BE2C (cell line): ENCODE measurements around the gene CLCNKA.
"Not testable (repeated sequence)": the region's sequence is repeated elsewhere in the genome, so short reads cannot be mapped to it uniquely, and the experiment has no call there.

ENCODE experiments used
- DNase-seq: peaks from one replicate; pipeline ENCODE4 v3.0.0-alpha.2; 2020
- H3K27me3 ChIP-seq: fragments of 250-450 bp; sonication (Bioruptor Pico); 2 replicates; pipeline ENCODE4 v1.5.1; 2020; ENCODE audit warnings: mild to moderate bottlenecking
- H3K36me3 ChIP-seq: fragments of 250-450 bp; sonication (Bioruptor Pico); 2 replicates; pipeline ENCODE4 v1.5.1; 2020; ENCODE audit warnings: mild to moderate bottlenecking
- H3K4me1 ChIP-seq: fragments of 250-450 bp; sonication (Bioruptor Pico); 2 replicates; pipeline ENCODE4 v1.5.1; 2020
- H3K4me3 ChIP-seq: 2 replicates; pipeline ENCODE4 v1.5.1; 2011; ENCODE audit warnings: low read depth, low read length
- H3K9me3 ChIP-seq: fragments of 250-450 bp; sonication (Bioruptor Pico); 2 replicates; pipeline ENCODE4 v1.5.1; 2020
- CTCF ChIP-seq: IDR thresholded peaks from 2 replicates; pipeline ENCODE4 v1.5.1; 2012; ENCODE audit warnings: mild to moderate bottlenecking, low read depth, low read length

The CLCNKA gene

GRCh38 chr1:16018749-16019643, 2.8 kb upstream of the CLCNKA start:
- Histone ChIP-seq H3K27me3 (no peaks in the 10 kb centered on the region), H3K4me1 (peaks cover 36% of the 10 kb centered on the region), H3K4me3 (no peak overlapping the region), H3K9me3 (no peaks in the 10 kb centered on the region), H3K36me3 (no peaks in the 10 kb centered on the region)
- DNase-seq = no peak
- TF ChIP-seq CTCF = no peak

- Histone ChIP-seq H3K4me3 (no peak overlapping the region), H3K36me3 (no peaks in the 10 kb centered on the region), H3K9me3 (no peaks in the 10 kb centered on the region), H3K27me3 (no peaks in the 10 kb centered on the region), H3K4me1 (peaks cover 30% of the 10 kb centered on the region)
- peak; percentile 54 for DNase-seq
- no peak for TF ChIP-seq CTCF
Observed at GRCh38 chr1:16019644-16020277, 2.1 kb upstream of the CLCNKA start.

- peaks cover 27% of the 10 kb centered on the region for H3K4me1 ChIP-seq
- H3K27me3 ChIP-seq = no peaks in the 10 kb centered on the region
- H3K9me3 ChIP-seq = no peaks in the 10 kb centered on the region
- TF ChIP-seq CTCF = no peak
- no peaks in the 10 kb centered on the region for H3K36me3 ChIP-seq
- H3K4me3 ChIP-seq = no peak overlapping the region
- DNase-seq = no peak
Observed at GRCh38 chr1:16020325-16020724, 1.5 kb upstream of the CLCNKA start.

- DNase-seq, H3K4me3 ChIP-seq, H3K27me3 ChIP-seq, H3K36me3 ChIP-seq, H3K9me3 ChIP-seq: not testable (repeated sequence)
- peaks cover 22% of the 10 kb centered on the region for H3K4me1 ChIP-seq
Observed at GRCh38 chr1:16020878-16021277, 958 bp upstream of the CLCNKA start.

GRCh38 chr1:16022393-16022792, 557 bp downstream of the CLCNKA start:
- Histone ChIP-seq H3K4me3 (no peak overlapping the region), H3K4me1 (peaks cover 21% of the 10 kb centered on the region), H3K36me3 (no peaks in the 10 kb centered on the region), H3K27me3 (no peaks in the 10 kb centered on the region), H3K9me3 (no peaks in the 10 kb centered on the region)
- no peak for TF ChIP-seq CTCF
- DNase-seq = no peak

GRCh38 chr1:16023050-16023653, 1.3 kb downstream of the CLCNKA start:
- no peak for TF ChIP-seq CTCF
- no peak overlapping the region for H3K4me3 ChIP-seq
- no peak for DNase-seq

GRCh38 chr1:16026302-16026701, 4.5 kb downstream of the CLCNKA start:
- not testable (repeated sequence) for H3K4me3 ChIP-seq, DNase-seq, H3K4me1 ChIP-seq, H3K36me3 ChIP-seq, H3K9me3 ChIP-seq, H3K27me3 ChIP-seq

More at GRCh38 chr1:16023050-16023653, 1.3 kb downstream of the CLCNKA start:
- no peaks in the 10 kb centered on the region for H3K9me3 ChIP-seq
- H3K4me1 ChIP-seq = peaks cover 13% of the 10 kb centered on the region; the same call in 1 of the 2 replicates
- no peaks in the 10 kb centered on the region for H3K27me3 ChIP-seq
- no peaks in the 10 kb centered on the region for H3K36me3 ChIP-seq
